ENCODE data around the gene PLXNA3.

The PLXNA3 gene

DNA sequence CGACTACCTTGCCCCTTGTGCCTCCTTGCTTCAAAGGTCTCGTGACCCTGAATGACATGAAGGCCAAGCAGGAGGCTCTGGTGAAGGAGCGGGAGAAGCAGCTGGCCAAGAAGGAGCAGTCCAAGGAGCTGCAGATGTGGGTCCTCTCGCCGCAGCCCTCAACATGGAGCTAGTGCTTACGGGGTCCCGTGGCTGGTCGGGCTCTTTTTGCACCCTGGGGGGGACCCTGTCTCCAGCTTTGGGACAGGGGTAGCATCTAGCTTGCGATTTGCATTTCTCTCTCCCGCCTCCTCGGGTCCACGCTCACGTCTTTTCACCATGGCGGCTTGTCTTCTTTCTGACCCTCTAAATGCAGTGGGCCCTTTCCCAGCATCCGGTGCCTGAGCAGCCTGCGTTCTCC, 12.3 kb upstream of the PLXNA3 start:
- Histone ChIP-seq H3K36me3 (ENCODE audit: control insufficient read depth, low read depth, low read length) (peaks cover 22% of the 10 kb centered on the region), H3K27ac (ENCODE audit: low read length) (no peak overlapping the region), H3K9ac (ENCODE audit: low read length) (no peak overlapping the region), H3K4me1 (ENCODE audit: control insufficient read depth, low read depth, low read length) (no peaks in the 10 kb centered on the region), H3K4me3 (ENCODE audit: low read length) (no peak overlapping the region), H3K27me3 (ENCODE audit: control insufficient read depth, insufficient read depth, low read length) (no peaks in the 10 kb centered on the region), H3K9me3 (ENCODE audit: control insufficient read depth, low read depth, low read length) (no peaks in the 10 kb centered on the region)

DNA sequence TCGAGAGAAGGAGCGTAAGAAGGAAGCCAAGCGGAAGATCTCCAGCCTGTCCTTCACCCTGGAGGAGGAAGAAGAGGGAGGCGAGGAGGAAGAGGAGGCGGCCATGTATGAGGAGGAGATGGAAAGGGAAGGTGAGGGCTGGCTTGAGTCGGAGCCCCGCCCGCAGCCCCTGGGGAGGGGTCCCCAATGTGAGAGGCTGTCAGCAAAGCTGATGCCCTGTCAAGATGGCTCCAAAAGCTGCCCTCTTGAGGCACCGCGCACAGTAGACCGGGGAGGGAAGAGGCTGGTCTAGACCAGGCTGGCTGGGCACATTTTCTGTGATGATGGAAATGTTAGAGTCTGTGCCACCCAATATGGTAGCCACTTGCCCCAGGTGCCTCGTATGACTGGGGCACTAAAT, 11.7 kb upstream of the PLXNA3 start:
- H3K36me3 ChIP-seq (ENCODE audit: control insufficient read depth, low read depth, low read length): peaks cover 21% of the 10 kb centered on the region
- no peaks in the 10 kb centered on the region for H3K4me1 ChIP-seq (ENCODE audit: control insufficient read depth, low read depth, low read length)
- no peaks in the 10 kb centered on the region for H3K9me3 ChIP-seq (ENCODE audit: control insufficient read depth, low read depth, low read length)
- H3K27ac ChIP-seq (ENCODE audit: low read length): no peak overlapping the region
- no peaks in the 10 kb centered on the region for H3K27me3 ChIP-seq (ENCODE audit: control insufficient read depth, insufficient read depth, low read length)
- H3K9ac ChIP-seq (ENCODE audit: low read length): no peak overlapping the region
- H3K4me3 ChIP-seq (ENCODE audit: low read length): no peak overlapping the region

GRCh38 chrX:154448484-154448883, 9.6 kb upstream of the PLXNA3 start:
- Histone ChIP-seq H3K36me3 (ENCODE audit: control insufficient read depth, low read depth, low read length) (peaks cover 14% of the 10 kb centered on the region), H3K9me3 (ENCODE audit: control insufficient read depth, low read depth, low read length) (peaks cover 5% of the 10 kb centered on the region)

GRCh38 chrX:154449618-154450017, 8.5 kb upstream of the PLXNA3 start:
- H3K9ac ChIP-seq (ENCODE audit: low read length): no peak overlapping the region
- H3K36me3 ChIP-seq (ENCODE audit: control insufficient read depth, low read depth, low read length): peaks cover 14% of the 10 kb centered on the region
- no peaks in the 10 kb centered on the region for H3K4me1 ChIP-seq (ENCODE audit: control insufficient read depth, low read depth, low read length)
- H3K27me3 ChIP-seq (ENCODE audit: control insufficient read depth, insufficient read depth, low read length): no peaks in the 10 kb centered on the region
- H3K9me3 ChIP-seq (ENCODE audit: control insufficient read depth, low read depth, low read length): peaks cover 5% of the 10 kb centered on the region
- no peak overlapping the region for H3K27ac ChIP-seq (ENCODE audit: low read length)
- no peak overlapping the region for H3K4me3 ChIP-seq (ENCODE audit: low read length)

More at GRCh38 chrX:154448484-154448883, 9.6 kb upstream of the PLXNA3 start:
- Histone ChIP-seq H3K9ac (ENCODE audit: low read length) (no peak overlapping the region), H3K4me3 (ENCODE audit: low read length) (no peak overlapping the region), H3K27me3 (ENCODE audit: control insufficient read depth, insufficient read depth, low read length) (no peaks in the 10 kb centered on the region), H3K4me1 (ENCODE audit: control insufficient read depth, low read depth, low read length) (no peaks in the 10 kb centered on the region), H3K27ac (ENCODE audit: low read length) (no peak overlapping the region)

GRCh38 chrX:154450312-154450711, 7.8 kb upstream of the PLXNA3 start:
- Histone ChIP-seq H3K9ac (ENCODE audit: low read length) (no peak overlapping the region), H3K4me1 (ENCODE audit: control insufficient read depth, low read depth, low read length) (no peaks in the 10 kb centered on the region), H3K27me3 (ENCODE audit: control insufficient read depth, insufficient read depth, low read length) (no peaks in the 10 kb centered on the region), H3K36me3 (ENCODE audit: control insufficient read depth, low read depth, low read length) (peaks cover 14% of the 10 kb centered on the region), H3K4me3 (ENCODE audit: low read length) (no peak overlapping the region), H3K9me3 (ENCODE audit: control insufficient read depth, low read depth, low read length) (peaks cover 5% of the 10 kb centered on the region), H3K27ac (ENCODE audit: low read length) (no peak overlapping the region)

DNA sequence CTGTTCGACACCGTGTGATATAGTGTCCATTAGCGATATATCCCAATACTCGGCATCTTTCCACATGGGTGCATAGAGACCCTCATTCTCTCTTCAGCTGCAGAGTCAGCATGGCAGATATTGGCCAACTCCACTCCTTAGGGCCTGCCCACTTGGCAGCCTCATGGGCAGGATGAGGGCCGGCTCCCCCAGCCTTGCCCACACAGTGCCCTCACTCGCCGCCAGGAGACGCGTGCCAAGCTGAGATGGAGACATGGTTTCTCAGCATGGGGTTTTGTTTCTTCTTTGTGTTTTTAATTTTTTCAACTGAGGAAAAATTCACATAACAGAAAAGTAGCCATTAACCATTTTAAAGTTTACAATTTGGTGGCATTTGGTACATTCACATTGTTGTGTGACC, 5.3 kb upstream of the PLXNA3 start:
- no peak overlapping the region for H3K4me3 ChIP-seq (ENCODE audit: low read length)
- no peaks in the 10 kb centered on the region for H3K4me1 ChIP-seq (ENCODE audit: control insufficient read depth, low read depth, low read length)
- H3K9me3 ChIP-seq (ENCODE audit: control insufficient read depth, low read depth, low read length): peaks cover 9% of the 10 kb centered on the region
- no peak overlapping the region for H3K9ac ChIP-seq (ENCODE audit: low read length)
- no peak overlapping the region for H3K27ac ChIP-seq (ENCODE audit: low read length)
- H3K27me3 ChIP-seq (ENCODE audit: control insufficient read depth, insufficient read depth, low read length): peaks cover 5% of the 10 kb centered on the region
- H3K36me3 ChIP-seq (ENCODE audit: control insufficient read depth, low read depth, low read length): peaks cover 14% of the 10 kb centered on the region

- H3K36me3 ChIP-seq (ENCODE audit: control insufficient read depth, low read depth, low read length): no peaks in the 10 kb centered on the region
- peak overlapping the region; percentile 21 for H3K4me3 ChIP-seq (ENCODE audit: low read length)
- H3K9me3 ChIP-seq (ENCODE audit: control insufficient read depth, low read depth, low read length): peaks cover 9% of the 10 kb centered on the region
- peaks cover 5% of the 10 kb centered on the region for H3K27me3 ChIP-seq (ENCODE audit: control insufficient read depth, insufficient read depth, low read length)
- H3K4me1 ChIP-seq (ENCODE audit: control insufficient read depth, low read depth, low read length): no peaks in the 10 kb centered on the region
- H3K27ac ChIP-seq (ENCODE audit: low read length): no peak overlapping the region
- H3K9ac ChIP-seq (ENCODE audit: low read length): no peak overlapping the region
Observed at GRCh38 chrX:154457491-154458115, 478 bp upstream of the PLXNA3 start.

GRCh38 chrX:154458954-154459778, 1.1 kb downstream of the PLXNA3 start:
- H3K4me3 ChIP-seq (ENCODE audit: low read length): peak overlapping the region; percentile 56
- H3K4me1 ChIP-seq (ENCODE audit: control insufficient read depth, low read depth, low read length): no peaks in the 10 kb centered on the region
- H3K9ac ChIP-seq (ENCODE audit: low read length): peak overlapping the region; percentile 32
- no peak overlapping the region for H3K27ac ChIP-seq (ENCODE audit: low read length)
- peaks cover 4% of the 10 kb centered on the region for H3K9me3 ChIP-seq (ENCODE audit: control insufficient read depth, low read depth, low read length)
- H3K27me3 ChIP-seq (ENCODE audit: control insufficient read depth, insufficient read depth, low read length): peaks cover 5% of the 10 kb centered on the region
- H3K36me3 ChIP-seq (ENCODE audit: control insufficient read depth, low read depth, low read length): no peaks in the 10 kb centered on the region

GRCh38 chrX:154459832-154460231, 1.8 kb downstream of the PLXNA3 start:
- H3K27me3 ChIP-seq (ENCODE audit: control insufficient read depth, insufficient read depth, low read length): peaks cover 5% of the 10 kb centered on the region
- H3K36me3 ChIP-seq (ENCODE audit: control insufficient read depth, low read depth, low read length): no peaks in the 10 kb centered on the region
- H3K4me1 ChIP-seq (ENCODE audit: control insufficient read depth, low read depth, low read length): no peaks in the 10 kb centered on the region
- H3K27ac ChIP-seq (ENCODE audit: low read length): no peak overlapping the region
- no peak overlapping the region for H3K4me3 ChIP-seq (ENCODE audit: low read length)
- no peak overlapping the region for H3K9ac ChIP-seq (ENCODE audit: low read length)
- H3K9me3 ChIP-seq (ENCODE audit: control insufficient read depth, low read depth, low read length): peaks cover 4% of the 10 kb centered on the region

- no peak overlapping the region for H3K27ac ChIP-seq (ENCODE audit: low read length)
- H3K4me1 ChIP-seq (ENCODE audit: control insufficient read depth, low read depth, low read length): no peaks in the 10 kb centered on the region
- no peak overlapping the region for H3K4me3 ChIP-seq (ENCODE audit: low read length)
- peaks cover 4% of the 10 kb centered on the region for H3K9me3 ChIP-seq (ENCODE audit: control insufficient read depth, low read depth, low read length)
- peaks cover 5% of the 10 kb centered on the region for H3K27me3 ChIP-seq (ENCODE audit: control insufficient read depth, insufficient read depth, low read length)
- H3K9ac ChIP-seq (ENCODE audit: low read length): no peak overlapping the region
- H3K36me3 ChIP-seq (ENCODE audit: control insufficient read depth, low read depth, low read length): no peaks in the 10 kb centered on the region
Observed at GRCh38 chrX:154460326-154460725, 2.2 kb downstream of the PLXNA3 start.

- no peak overlapping the region for H3K4me3 ChIP-seq (ENCODE audit: low read length)
- peaks cover under 1% of the 10 kb centered on the region for H3K9me3 ChIP-seq (ENCODE audit: control insufficient read depth, low read depth, low read length)
- no peaks in the 10 kb centered on the region for H3K27me3 ChIP-seq (ENCODE audit: control insufficient read depth, insufficient read depth, low read length)
- no peak overlapping the region for H3K9ac ChIP-seq (ENCODE audit: low read length)
- H3K36me3 ChIP-seq (ENCODE audit: control insufficient read depth, low read depth, low read length): no peaks in the 10 kb centered on the region
- H3K4me1 ChIP-seq (ENCODE audit: control insufficient read depth, low read depth, low read length): no peaks in the 10 kb centered on the region
- H3K27ac ChIP-seq (ENCODE audit: low read length): no peak overlapping the region
Observed at GRCh38 chrX:154462396-154462795, 4.3 kb downstream of the PLXNA3 start.

Measured in iPS-18a (cell line).